ENCODE data around the gene MYO1G. TPM values are rescaled to one million over a fixed set of nuclear protein-coding genes. Genes with fewer than 3 reads are reported as not detected.

MYO1G gene
- total RNA-seq, 2 experiments from 2014 or later, result 399 to 403 TPM

DNA sequence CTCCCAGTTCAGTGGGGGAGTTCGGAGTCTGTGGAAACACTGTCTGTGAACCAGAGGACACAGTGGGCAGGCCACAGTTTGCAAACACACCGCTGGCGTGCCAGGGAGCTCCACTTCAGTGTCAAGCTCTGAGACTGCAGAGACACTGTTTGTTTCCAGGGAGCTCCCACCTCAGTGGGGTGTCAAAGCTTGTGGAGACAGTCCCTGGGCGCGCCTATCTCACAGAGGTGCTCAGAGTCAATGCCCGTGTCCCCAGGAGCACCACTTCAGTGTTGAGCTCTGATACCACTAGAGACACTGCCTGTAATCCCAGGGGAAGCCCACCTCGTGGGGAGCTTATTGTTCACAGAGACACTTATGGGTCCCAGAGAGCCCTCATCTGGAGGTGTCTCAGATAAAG lies 4.3 kb downstream of the MYO1G start:
- ATAC-seq (no peak), DNase-seq (no peak)
- no peaks in the 10 kb centered on the region for H3K9me3 Mint-ChIP-seq
- TF ChIP-seq, protein P1, sequence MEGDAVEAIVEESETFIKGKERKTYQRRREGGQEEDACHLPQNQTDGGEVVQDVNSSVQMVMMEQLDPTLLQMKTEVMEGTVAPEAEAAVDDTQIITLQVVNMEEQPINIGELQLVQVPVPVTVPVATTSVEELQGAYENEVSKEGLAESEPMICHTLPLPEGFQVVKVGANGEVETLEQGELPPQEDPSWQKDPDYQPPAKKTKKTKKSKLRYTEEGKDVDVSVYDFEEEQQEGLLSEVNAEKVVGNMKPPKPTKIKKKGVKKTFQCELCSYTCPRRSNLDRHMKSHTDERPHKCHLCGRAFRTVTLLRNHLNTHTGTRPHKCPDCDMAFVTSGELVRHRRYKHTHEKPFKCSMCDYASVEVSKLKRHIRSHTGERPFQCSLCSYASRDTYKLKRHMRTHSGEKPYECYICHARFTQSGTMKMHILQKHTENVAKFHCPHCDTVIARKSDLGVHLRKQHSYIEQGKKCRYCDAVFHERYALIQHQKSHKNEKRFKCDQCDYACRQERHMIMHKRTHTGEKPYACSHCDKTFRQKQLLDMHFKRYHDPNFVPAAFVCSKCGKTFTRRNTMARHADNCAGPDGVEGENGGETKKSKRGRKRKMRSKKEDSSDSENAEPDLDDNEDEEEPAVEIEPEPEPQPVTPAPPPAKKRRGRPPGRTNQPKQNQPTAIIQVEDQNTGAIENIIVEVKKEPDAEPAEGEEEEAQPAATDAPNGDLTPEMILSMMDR (IDR thresholded peaks at IDR 0.05), result no peak
- H3K27ac Mint-ChIP-seq, result peak overlapping the region; percentile 100
- intact Hi-C loops (cut with micrococcal nuclease), result no loop called here
- peaks cover 93% of the 10 kb centered on the region for H3K36me3 Mint-ChIP-seq (ENCODE audit: low read depth)
- ChIA-PET POLR2A (interaction anchor here (1.1 to 16.8 kb wide), 9 partner anchors 10 to 161 kb away, joined by 5 to 317 read pairs (median 9); partner anchors contain the start of gene H2AZ2), CTCF (interaction anchor here (1.0 to 5.1 kb wide), 12 partner anchors 9 to 161 kb away, joined by 3 to 87 read pairs (median 13); no protein-coding TSS in a partner anchor)
- peaks cover 35% of the 10 kb centered on the region for H3K4me1 Mint-ChIP-seq (ENCODE audit: low read depth)
- peak overlapping the region; percentile 100 for H3K4me3 Mint-ChIP-seq
- no peaks in the 10 kb centered on the region for H3K27me3 Mint-ChIP-seq

DNA sequence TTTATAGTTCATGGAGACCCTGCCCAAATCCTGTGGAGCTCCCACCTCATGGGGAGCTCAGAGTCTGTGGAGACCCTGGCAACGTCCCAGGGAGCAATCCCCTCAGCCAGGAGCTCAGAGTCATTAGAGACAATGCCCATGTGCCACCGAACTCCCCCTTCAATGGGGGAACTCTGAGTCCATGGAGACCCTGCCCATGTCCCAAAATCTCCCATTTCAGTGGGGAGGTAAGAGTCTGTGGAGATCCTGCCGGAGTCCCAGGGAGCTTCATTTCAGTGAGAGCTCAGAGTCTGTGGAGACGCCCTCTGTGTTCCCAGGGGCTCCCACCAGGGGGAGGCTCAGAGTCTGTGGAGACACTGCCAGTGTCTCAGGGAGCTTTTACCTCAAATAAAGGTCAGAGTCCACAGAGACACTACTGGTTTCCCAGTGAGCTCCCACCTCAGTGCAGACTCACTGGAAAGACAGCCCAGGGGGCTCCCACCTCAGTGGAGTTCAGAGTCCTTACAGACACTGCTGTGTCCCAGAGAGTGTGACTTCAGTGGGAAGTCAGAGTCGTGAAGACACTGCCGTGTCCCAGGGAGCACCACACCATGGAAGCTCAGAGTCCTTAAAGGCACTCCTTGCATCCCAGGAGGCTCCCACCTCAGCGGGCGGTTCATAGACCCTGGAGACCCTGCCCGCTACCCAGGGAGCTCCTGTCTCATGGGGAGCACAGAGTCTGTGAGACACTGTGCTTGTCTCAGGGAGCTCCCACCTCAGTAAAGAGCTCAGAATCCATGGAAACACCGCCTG lies 5.0 kb downstream of the MYO1G start:
- CTCF ChIA-PET, result interaction anchor here (0.7 to 5.1 kb wide), 32 partner anchors 9 to 162 kb away, joined by 3 to 87 read pairs (median 4); partner anchors contain the start of genes H2AZ2, NACAD and TBRG4
- intact Hi-C loops (cut with micrococcal nuclease), result no loop called here
- Mint-ChIP-seq H3K27me3 (no peaks in the 10 kb centered on the region), H3K9me3 (no peaks in the 10 kb centered on the region), H3K4me1 (ENCODE audit: low read depth) (peaks cover 31% of the 10 kb centered on the region), H3K27ac (peak overlapping the region; percentile 100), H3K4me3 (peak overlapping the region; percentile 100), H3K36me3 (ENCODE audit: low read depth) (peaks cover 92% of the 10 kb centered on the region)
- ATAC-seq (peak; percentile 15), DNase-seq (peak; percentile 70)
- POLR2A ChIA-PET, result interaction anchor here (0.6 to 16.8 kb wide), 19 partner anchors 9 to 409 kb away, joined by 3 to 317 read pairs (median 5); partner anchors contain the start of genes CCM2, H2AZ2 and TBRG4
- TF ChIP-seq, protein P1 (IDR thresholded peaks at IDR 0.05), result peak; percentile 55

DNA sequence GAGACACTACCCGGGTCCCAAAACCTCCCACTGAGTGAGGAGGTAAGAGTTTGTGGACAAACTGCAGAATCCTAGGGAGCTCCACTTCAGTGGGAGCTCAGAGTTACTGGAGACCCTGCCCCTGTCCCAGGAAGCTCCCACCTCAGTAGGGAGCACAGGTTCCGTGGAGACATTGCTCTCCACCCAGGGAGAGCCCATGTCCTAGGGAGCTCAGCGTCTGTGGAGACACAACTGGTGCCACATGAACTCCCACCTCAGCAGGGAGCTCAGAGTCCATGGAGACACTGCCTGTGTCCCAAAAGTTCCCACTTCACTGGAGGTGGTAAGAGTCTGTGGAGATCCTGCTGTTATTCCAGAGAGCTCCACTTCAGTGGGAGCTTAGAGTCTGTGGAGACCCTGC lies 6.3 kb downstream of the MYO1G start:
- ATAC-seq (no peak), DNase-seq (no peak)
- intact Hi-C loops (cut with micrococcal nuclease), result no loop called here
- Mint-ChIP-seq H3K27me3 (no peaks in the 10 kb centered on the region), H3K36me3 (ENCODE audit: low read depth) (peaks cover 90% of the 10 kb centered on the region), H3K4me3 (no peak overlapping the region), H3K4me1 (ENCODE audit: low read depth) (peaks cover 36% of the 10 kb centered on the region), H3K9me3 (no peaks in the 10 kb centered on the region), H3K27ac (peak overlapping the region; percentile 54)
- POLR2A ChIA-PET, result interaction anchor here (1.0 to 16.8 kb wide), 10 partner anchors 8 to 174 kb away, joined by 3 to 317 read pairs (median 9); partner anchors contain the start of genes H2AZ2 and TBRG4
- CTCF ChIA-PET, result interaction anchor here (0.7 to 5.1 kb wide), 14 partner anchors 8 to 163 kb away, joined by 3 to 87 read pairs (median 4); partner anchors contain the start of gene H2AZ2
- TF ChIP-seq, protein P1 (IDR thresholded peaks at IDR 0.05), result no peak

DNA sequence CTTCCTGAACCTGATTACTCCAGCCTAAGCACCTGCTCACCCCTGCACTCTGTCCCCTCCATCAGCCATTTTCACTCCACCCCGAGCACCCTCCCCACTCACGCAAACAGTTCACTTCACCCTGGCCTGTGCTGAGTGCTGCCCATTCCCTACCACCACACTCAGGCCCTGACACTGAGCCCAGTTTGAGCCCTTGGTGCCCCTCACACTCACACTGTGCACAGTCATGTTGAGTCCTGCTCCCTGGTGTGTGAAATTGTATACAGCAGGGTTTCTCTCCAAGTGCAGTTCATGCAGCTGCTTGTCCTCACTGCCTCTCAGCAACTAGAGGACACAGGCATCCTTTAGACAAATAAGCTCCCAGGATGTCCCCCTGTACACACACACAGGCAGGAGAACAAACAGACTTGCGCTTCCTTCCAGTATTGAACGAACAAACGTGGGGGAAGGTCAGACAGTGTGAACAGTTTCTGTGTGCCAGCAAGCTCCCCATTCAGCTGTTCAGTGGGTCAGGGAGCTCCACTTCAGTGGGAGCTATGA lies 6.8 kb downstream of the MYO1G start:
- intact Hi-C loops (cut with micrococcal nuclease), result no loop called here
- TF ChIP-seq, protein P1 (IDR thresholded peaks at IDR 0.05), result no peak
- ATAC-seq, result no peak
- ChIA-PET POLR2A (interaction anchor here (0.9 to 16.8 kb wide), 8 partner anchors 7 to 174 kb away, joined by 3 to 317 read pairs (median 9); partner anchors contain the start of genes H2AZ2 and TBRG4), CTCF (interaction anchor here (3.4 to 5.1 kb wide), 2 partner anchors 11 to 164 kb away, joined by 24 to 87 read pairs; no protein-coding TSS in a partner anchor)
- H3K4me3 Mint-ChIP-seq, result no peak overlapping the region
- no peaks in the 10 kb centered on the region for H3K9me3 Mint-ChIP-seq
- no peak for DNase-seq
- H3K27me3 Mint-ChIP-seq, result no peaks in the 10 kb centered on the region
- peak overlapping the region; percentile 54 for H3K27ac Mint-ChIP-seq
- peaks cover 36% of the 10 kb centered on the region for H3K4me1 Mint-ChIP-seq (ENCODE audit: low read depth)
- H3K36me3 Mint-ChIP-seq (ENCODE audit: low read depth), result peaks cover 90% of the 10 kb centered on the region
